Measurements from ENCODE around the gene STK32B. TPM values are rescaled to one million over a fixed set of nuclear protein-coding genes. Genes with fewer than 3 reads are reported as not detected.
"Not testable (repeated sequence)": the region's sequence is repeated elsewhere in the genome, so short reads cannot be mapped to it uniquely, and the experiment has no call there.

The STK32B gene
- total RNA-seq, 1 experiment from 2014 or later = 11.7 TPM

DNA sequence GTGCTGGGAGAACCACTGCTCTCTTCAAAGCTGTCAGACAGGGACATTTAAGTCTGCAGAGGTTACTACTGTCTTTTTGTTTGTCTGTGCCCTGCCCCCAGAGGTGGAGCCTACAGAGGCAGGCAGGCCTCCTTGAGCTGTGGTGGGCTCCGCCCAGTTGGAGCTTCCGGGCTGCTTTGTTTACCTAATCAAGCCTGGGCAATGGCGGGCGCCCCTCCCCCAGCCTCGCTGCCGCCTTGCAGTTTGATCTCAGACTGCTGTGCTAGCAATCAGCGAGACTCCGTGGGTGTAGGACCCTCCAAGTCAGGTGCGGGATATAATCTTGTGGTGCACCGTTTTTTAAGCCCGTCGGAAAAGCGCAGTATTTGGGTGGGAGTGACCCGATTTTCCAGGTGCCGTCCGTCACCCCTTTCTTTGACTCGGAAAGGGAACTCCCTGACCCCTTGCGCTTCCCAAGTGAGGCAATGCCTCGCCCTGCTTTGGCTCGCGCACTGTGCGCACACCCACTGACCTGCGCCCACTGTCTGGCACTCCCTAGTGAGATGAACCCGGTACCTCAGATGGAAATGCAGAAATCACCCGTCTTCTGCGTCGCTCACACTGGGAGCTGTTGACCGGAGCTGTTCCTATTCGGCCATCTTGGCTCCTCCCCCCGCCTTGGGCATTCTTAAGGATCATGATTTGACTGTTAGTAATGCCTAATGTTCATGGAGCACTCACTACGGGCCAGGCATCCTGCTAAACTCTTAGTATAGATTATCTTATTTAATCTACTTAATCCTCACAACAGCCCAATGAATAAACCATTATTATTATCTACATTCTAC lies 392.9 kb downstream of the STK32B start:
- DNase-seq (ENCODE audit: low read depth) = not testable (repeated sequence)

DNA sequence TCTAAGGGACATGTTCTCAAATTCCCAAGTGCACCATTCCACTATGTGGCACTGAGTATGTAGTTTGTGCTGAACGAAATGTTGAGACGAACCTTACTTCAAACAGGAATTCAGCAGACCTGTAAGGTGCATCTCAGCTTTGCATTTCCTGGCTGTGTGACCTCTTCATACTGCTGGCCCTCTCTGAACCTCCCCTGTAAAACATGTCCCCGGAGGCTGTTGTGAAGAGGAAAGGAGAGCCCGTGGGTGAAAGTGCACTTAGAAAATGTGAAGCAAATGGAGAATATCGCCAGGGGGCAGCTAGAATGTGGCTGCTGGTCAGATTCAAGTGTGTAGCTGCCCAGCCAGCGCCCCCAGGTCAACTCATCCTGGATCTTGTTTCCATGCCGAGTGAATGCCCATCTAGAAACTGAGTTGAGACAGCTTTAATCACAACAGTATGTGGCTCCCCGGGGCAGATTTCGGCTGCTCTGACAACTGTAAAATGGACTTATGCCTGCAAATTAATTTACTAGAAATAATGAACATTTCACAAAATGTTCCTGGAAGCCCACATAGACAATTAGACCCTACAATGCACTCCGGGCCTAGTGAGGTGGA lies 393.7 kb downstream of the STK32B start:
- peak; percentile 57 for DNase-seq (ENCODE audit: low read depth)

DNA sequence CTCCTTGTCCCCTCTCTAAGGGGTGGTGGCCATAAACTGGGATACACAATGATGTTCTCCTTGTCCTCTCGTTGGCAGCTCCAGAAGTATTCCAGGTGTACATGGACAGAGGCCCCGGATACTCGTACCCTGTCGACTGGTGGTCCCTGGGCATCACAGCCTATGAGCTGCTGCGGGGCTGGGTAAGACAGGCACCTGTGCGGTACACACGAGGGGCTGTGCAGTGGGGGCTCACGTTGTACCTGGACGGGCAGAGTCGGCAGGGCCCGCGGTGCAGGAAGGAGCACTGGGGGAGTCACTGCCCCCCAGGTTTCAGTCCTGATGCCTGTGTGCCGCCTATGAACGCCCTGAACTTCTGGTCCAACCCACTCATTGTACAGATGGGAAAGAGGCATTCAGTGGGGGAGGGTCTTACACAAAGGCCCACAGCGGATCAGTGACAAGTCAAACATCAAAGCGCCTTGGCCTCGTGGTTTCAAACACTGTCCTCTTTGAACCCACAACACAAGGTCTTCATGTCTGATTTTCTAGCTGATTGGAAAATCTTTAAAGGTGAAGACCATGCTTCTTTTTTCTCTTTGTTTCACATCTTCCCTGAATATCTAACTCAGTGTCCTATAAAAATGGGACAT lies 395.4 kb downstream of the STK32B start:
- no peak for DNase-seq (ENCODE audit: low read depth)

DNA sequence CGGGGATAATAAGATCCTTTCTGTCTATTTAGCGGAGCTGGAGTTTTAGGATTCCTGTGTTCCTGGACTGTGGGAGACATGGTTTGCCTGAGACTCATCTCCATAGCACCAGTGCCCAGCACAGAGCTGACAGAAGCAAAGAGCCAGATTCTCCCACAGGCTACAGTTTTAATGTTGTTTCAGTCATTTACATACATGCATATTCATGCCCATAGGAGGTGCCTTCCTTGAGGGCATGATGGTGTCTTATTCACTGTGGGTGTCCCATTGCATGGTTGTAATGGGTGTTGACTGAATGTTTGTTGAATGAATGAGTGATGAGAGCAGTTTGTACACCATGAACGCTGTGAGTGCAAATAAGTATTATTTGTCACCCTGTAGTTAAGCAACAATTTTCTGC lies 396.5 kb downstream of the STK32B start:
- no peak for DNase-seq (ENCODE audit: low read depth)

DNA sequence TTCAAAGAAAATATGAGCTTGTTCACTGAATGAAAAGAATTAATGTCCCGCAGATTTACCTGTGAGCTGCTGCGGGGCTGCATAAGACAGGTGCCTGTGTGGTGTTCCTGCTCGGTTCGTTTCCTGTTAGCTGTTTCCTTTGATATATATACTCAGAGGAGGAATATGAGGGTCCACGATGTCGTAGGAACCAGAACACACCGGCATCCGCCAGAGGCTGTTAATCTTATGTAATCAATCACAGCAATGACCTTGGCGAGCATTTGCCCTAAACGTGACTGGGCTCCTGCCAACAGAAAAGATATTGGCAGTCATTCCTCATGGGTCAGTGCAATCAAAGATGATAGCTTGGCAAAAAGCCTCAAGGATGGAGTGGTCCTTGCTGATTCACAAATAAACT lies 396.9 kb downstream of the STK32B start:
- no peak for DNase-seq (ENCODE audit: low read depth)

DNA sequence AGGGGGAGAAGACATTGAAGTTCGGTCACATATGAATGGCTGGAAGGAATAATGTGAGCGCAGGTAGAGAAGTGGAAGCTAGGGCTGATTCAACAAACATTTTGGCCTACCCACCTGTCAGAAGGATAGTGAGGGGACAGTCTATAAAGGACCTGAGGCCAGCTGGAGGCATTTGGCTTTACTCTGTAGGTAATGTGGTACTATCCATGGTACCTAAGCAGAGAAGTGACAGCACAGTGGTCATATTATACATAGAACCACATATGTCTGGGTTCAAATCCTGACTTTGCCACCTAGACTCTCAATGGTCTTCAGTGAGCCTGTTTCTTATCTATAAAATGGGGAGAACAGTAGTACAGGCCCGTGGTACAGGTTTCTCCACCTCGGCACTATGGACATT lies 400.0 kb downstream of the STK32B start:
- DNase-seq (ENCODE audit: low read depth) = no peak

DNA sequence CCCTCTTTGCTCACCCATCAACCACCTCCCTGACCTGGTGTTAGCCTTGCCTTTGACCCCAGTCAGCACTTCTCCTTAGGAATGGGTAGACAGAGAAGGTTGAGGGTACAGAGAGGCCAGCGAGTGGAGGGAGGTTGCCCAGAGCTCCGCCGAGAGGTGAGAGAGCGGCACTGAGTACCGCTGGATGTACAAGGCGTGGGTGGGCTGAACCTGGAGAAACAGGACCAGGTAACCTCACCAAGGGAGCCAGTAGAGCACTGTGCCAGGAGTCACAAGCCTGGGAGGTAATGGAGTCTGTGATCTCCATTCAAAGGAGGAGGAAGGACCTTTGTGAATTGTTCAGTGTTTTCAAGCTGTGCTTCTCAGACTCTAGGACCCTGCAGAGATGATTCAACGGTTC lies 400.9 kb downstream of the STK32B start:
- DNase-seq (ENCODE audit: low read depth) = no peak

DNA sequence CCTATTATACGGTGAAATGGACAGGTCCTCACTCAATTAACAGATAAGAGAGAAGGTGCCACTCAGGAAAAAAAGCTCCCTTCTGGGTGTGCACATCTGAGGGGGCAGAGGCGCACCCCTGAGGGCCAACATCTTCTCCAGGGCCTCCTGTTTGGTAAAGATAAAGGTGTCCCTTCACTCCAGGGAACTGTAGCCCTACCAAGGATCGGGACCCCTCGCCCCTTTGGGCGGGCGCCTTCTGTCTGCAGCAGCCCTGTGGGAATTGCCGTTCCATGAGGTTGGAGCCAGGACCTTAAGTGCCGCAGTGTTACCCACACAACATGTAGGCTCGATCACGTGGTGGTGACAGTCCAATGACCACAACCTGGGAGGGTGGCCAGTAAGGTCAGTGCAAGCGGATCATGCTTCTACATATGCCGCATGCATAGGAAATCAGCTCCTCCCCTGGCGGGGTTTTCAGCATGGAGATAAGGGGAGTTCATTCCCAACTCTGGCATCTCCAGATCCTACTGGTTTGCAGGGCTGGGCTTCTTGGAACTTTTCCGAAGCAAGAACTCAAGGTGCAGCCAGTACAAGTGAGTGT lies 403.8 kb downstream of the STK32B start:
- DNase-seq (ENCODE audit: low read depth) = no peak

DNA sequence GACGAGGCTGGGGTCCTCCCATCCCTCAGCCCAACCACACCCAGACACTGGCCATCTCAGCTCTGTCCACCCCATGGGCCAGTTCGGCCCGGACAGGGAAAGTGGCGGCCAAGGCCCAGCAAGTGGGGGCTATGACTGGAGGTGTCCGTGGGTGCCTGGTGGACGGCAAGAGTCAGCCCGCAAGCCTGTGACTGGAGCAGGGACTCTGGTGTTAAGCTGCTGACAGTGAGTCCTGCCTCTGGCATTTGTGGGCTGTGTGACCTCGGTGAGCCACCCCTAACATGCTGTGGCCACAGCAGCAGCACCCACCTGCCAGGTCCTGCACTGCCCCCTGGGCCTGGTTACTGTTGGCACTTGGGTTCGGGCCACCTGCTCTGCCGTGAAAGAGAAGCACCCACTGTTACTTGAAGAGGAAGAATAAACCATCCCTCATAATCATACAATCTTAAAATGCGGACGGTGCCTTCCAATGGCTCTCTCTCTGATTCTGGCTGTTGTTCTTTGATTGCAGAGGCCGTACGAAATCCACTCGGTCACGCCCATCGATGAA lies 405.1 kb downstream of the STK32B start:
- DNase-seq (ENCODE audit: low read depth) = no peak

GRCh38 chr4:5458676-5459075 lies 407.4 kb downstream of the STK32B start:
- no peak for DNase-seq (ENCODE audit: low read depth)

DNA sequence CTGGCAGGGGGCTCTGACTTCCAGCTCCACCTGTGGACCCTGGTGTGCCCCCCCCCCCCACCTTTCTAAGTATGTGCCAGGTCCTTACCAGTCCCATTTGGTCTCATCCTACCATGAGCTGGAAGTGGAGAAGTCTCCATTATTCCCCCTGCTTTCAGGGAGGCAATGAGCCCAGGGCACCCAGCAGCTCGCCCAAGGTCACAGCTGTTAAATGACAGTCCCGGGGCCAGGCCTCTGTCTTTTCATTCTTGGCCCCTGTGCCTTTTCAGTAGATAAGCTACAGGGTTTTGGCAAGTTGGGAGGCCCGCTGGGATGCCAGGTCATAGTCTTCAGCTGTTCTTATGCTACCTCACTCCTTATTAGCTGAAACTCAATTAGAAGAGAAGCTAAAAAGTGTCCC lies 408.0 kb downstream of the STK32B start:
- no peak for DNase-seq (ENCODE audit: low read depth)

DNA sequence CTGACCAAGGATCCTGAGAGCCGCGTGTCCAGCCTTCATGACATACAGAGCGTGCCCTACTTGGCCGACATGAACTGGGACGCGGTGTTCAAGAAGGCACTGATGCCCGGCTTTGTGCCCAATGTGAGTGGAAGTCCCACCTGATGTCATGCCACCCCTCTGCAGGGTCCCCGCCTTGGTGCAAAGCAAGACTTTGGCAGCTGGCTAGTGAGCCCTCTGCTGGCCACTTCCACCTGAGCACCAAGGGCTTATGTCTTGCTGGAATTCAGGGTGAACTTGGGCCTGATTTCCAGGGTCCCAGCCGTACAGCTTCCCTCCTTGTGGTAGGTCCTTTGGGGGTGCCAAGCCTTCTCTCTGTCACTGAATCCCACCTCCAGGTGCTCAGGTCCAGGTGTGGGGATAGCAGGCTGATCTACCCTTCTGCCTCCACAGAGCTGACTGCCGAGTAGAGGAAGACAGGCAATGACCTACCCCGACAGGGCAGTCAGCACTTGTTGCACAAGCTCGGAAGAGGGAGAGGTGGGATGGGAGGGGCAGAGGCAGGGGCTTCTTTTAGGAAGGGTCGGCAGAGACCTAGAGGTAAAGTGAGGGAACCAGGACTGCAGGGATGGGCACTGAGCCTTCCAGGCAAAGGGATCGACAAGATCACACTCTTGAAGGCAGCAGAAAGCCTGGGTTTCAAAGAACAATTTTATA lies 409.0 kb downstream of the STK32B start:
- DNase-seq (ENCODE audit: low read depth) = peak; percentile 18

GRCh38 chr4:5461477-5461876 lies 410.2 kb downstream of the STK32B start:
- DNase-seq (ENCODE audit: low read depth) = no peak

- DNase-seq (ENCODE audit: low read depth) = no peak
Measured at GRCh38 chr4:5462254-5462835, 411.1 kb downstream of the STK32B start.

DNA sequence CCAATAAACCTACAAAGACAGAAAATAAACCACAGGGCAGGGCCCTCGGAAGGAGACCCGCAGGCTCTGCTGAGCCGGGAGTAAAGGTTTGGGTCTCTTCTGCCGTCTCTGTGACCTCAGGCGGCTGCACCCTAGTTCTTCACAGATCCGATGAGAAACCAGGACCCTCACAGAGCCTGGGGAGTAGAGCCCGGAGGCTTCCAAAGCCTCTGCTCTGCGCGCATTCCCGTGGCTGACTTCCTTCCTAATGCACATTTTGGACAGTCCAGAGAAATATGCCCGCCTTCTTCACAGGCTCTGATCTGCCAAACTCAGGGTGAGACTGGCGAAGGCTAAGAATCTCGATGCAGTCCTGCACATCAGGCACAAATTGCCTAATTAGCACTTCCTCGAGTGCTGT lies 411.6 kb downstream of the STK32B start:
- DNase-seq (ENCODE audit: low read depth) = no peak

DNA sequence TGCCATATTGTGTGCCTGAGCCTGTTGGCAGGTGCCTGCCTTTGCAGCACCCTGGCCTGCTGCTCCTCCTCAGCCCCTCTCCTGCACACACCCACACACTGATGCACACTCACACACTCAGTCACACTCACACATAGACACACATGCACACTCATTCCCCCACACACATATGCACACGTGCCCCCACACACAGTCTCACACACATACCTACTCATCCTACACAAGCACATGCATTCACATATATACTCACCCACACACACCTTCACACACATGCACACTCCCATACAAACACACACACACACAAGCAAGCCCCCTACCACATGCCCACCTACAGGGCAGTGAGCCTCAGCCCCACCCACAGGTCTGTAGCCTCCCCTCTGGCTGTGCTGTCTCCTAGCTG lies 412.1 kb downstream of the STK32B start:
- no peak for DNase-seq (ENCODE audit: low read depth)

DNA sequence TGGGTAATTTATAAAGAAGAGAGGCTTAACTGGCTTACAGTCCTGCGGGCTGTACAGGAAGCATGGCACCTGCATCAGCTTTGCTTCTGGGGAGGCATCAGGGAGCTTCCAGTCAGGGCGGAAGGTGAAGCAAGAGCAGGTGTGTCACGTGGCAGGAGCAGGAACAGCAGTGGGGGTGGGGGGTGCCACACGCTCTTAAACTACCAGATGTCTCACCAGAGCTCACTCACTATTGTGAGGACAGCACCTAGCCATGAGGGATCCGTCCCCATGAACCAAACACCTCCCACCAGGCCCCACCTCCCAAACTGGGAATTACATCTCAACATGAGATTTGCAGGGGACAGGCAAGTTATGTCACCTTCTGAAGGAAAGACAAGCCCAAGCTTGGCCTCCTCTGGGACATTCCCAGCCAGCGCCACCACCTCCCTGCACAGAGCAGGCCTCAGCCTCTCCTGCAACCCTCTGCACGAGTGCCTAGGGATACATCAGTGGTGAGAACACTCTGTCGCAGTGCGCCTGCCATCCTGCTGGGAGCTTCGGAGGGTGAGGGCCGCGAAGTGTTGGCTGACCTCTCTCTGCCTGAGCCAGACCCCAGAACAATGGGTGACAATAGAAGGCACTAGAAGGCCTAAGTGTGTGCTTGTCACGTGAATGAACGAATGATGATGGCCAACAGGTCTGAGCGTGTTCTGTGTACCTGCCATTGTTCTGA lies 412.8 kb downstream of the STK32B start:
- no peak for DNase-seq (ENCODE audit: low read depth)

DNA sequence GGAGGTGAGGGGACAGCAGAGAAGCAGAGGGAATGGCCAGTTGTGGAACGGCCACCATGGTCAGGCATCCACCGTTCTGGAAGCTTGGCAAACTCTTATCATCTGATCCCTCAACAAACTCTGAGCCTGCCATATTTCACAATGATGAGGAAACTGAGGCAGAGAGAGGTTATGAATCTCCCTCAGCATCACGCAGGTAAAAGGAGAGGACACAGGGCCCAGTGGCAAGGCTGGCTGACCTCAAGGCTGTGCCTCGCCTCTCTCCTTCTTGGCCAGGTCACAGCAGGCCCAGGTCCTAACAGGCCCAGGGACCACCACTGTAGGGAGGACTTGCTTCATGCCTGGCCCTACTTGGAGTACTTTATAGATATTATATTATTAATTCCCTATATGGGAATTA lies 414.2 kb downstream of the STK32B start:
- no peak for DNase-seq (ENCODE audit: low read depth)

DNA sequence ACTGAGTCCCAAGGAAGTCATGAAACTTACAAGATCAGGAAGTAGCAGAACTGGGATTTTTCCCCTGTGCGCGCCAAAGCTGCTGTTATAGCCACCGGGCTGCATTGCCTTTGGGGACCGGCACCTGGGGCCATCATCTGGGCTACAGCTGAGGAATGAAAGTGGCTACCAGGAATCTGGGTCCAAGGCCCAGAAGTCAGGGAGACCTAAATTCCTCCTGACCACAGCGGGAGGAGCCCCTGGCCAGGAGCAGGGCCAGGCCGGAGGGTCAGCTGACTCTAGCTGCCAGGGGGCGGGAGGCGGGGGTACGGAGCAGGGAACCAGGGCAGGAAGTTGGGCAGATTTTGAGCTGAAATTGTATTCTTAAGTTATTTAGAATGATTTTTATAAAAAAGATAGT lies 414.7 kb downstream of the STK32B start:
- DNase-seq (ENCODE audit: low read depth) = peak; percentile 29

- no peak for DNase-seq (ENCODE audit: low read depth)
Measured at GRCh38 chr4:5467111-5467510, 415.8 kb downstream of the STK32B start.
